GM19193 (cell line): ENCODE results near the gene HLA-B.

Experiments used
- POLR2A ChIP-seq: IDR thresholded peaks from 4 replicates; pipeline ENCODE4 v1.6.1; 2011; ENCODE audit not compliant: insufficient read depth, insufficient read length; ENCODE audit errors: extremely low read depth

The HLA-B gene

GRCh38 chr6:31356946-31357466, at the start of gene HLA-B:
Gene HLA-B (minus strand): TSS chr6:31357179. CDS start chr6:31357158, 21 bp downstream.
- peak; percentile 73 for TF ChIP-seq POLR2A

- no peak for TF ChIP-seq POLR2A
These were observed 49.0 kb upstream of the HLA-B start for GRCh38 chr6:31405996-31406395.

- peak; percentile 58 for TF ChIP-seq POLR2A
These were observed 46.5 kb upstream of the HLA-B start, which contains the start of gene MICA for GRCh38 chr6:31403283-31404060. Gene MICA (plus strand): TSS chr6:31403595. CDS start chr6:31403633, 38 bp downstream.

- no peak for TF ChIP-seq POLR2A
These were observed 45.6 kb upstream of the HLA-B start for GRCh38 chr6:31402324-31403282.

GRCh38 chr6:31401403-31401802, 44.4 kb upstream of the HLA-B start:
- TF ChIP-seq POLR2A: no peak

- TF ChIP-seq POLR2A: peak; percentile 68
These were observed 43.7 kb upstream of the HLA-B start for GRCh38 chr6:31400467-31401289.

- TF ChIP-seq POLR2A: no peak
These were observed 42.8 kb upstream of the HLA-B start for GRCh38 chr6:31399589-31400466.

GRCh38 chr6:31397901-31398525, 41.0 kb upstream of the HLA-B start:
- no peak for TF ChIP-seq POLR2A

GRCh38 chr6:31396422-31397152, 39.6 kb upstream of the HLA-B start:
- no peak for TF ChIP-seq POLR2A

GRCh38 chr6:31395832-31396231, 38.9 kb upstream of the HLA-B start:
- TF ChIP-seq POLR2A: no peak

- TF ChIP-seq POLR2A: no peak
These were observed 37.4 kb upstream of the HLA-B start for GRCh38 chr6:31394381-31394780.

GRCh38 chr6:31393932-31394331, 37.0 kb upstream of the HLA-B start:
- TF ChIP-seq POLR2A: no peak

- TF ChIP-seq POLR2A: no peak
These were observed 30.0 kb upstream of the HLA-B start for GRCh38 chr6:31386977-31387376.

GRCh38 chr6:31386099-31386498, 29.1 kb upstream of the HLA-B start:
- TF ChIP-seq POLR2A: no peak
